NB4 (cell line): ENCODE data around the gene PCDHGA6.
"Not testable (repeated sequence)": the region's sequence is repeated elsewhere in the genome, so short reads cannot be mapped to it uniquely, and the experiment has no call there.

Experiments
- DNase-seq: peaks from one replicate; pipeline ENCODE4 v3.0.0; 2010; ENCODE audit warnings: low read depth
- H3K4me3 ChIP-seq: one replicate; pipeline ENCODE4 v1.5.1; 2011; ENCODE audit warnings: mild to moderate bottlenecking, low read depth, low read length, moderate library complexity
- CTCF ChIP-seq: IDR thresholded peaks from one replicate; pipeline ENCODE4 v1.5.1; 2012; ENCODE audit warnings: low read depth, low read length
- MAX ChIP-seq: IDR thresholded peaks from 2 replicates; pipeline ENCODE4 v1.6.1; 2011; ENCODE audit warnings: low read depth, low read length
- MYC ChIP-seq: IDR thresholded peaks from 2 replicates; pipeline ENCODE4 v1.6.1; 2011; ENCODE audit warnings: low read depth, low read length
- POLR2A ChIP-seq: IDR thresholded peaks from 2 replicates; pipeline ENCODE4 v1.6.1; 2011; ENCODE audit warnings: mild to moderate bottlenecking; ENCODE audit not compliant: insufficient read length; ENCODE audit errors: extremely low read depth

The PCDHGA6 gene

GRCh38 chr5:141383345-141383744 is 9.7 kb downstream of the PCDHGA6 start:
- no peak overlapping the region for H3K4me3 ChIP-seq
- TF ChIP-seq POLR2A (no peak), MYC (no peak)
- no peak for DNase-seq

GRCh38 chr5:141384471-141385267 is 11.0 kb downstream of the PCDHGA6 start:
- no peak for DNase-seq
- no peak for TF ChIP-seq POLR2A
- TF ChIP-seq MYC = no peak
- TF ChIP-seq CTCF = no peak
- TF ChIP-seq MAX = no peak
- H3K4me3 ChIP-seq = no peak overlapping the region

- not testable (repeated sequence) for H3K4me3 ChIP-seq, DNase-seq
Measured at GRCh38 chr5:141387557-141388311, 14.0 kb downstream of the PCDHGA6 start, which contains the start of gene PCDHGB4. TSS of gene PCDHGB4 (plus strand) at chr5:141387698. CDS start at chr5:141387885, 187 bp downstream.

GRCh38 chr5:141388661-141389060 is 15.0 kb downstream of the PCDHGA6 start:
- TF ChIP-seq POLR2A (no peak), CTCF (no peak), MAX (no peak), MYC (no peak)
- H3K4me3 ChIP-seq = no peak overlapping the region
- no peak for DNase-seq

GRCh38 chr5:141389153-141390042 is 15.7 kb downstream of the PCDHGA6 start:
- no peak for DNase-seq
- no peak for TF ChIP-seq POLR2A
- no peak for TF ChIP-seq CTCF
- TF ChIP-seq MAX = no peak
- TF ChIP-seq MYC = no peak
- H3K4me3 ChIP-seq = no peak overlapping the region

- TF ChIP-seq POLR2A (no peak), CTCF (no peak), MAX (no peak), MYC (no peak)
- H3K4me3 ChIP-seq = no peak within 1 kb of the TSS
- peak; percentile 29 for DNase-seq
Measured at GRCh38 chr5:141392429-141393198, 18.9 kb downstream of the PCDHGA6 start, which contains the start of gene PCDHGA8. TSS of gene PCDHGA8 (plus strand) at chr5:141392633. CDS start at chr5:141392814, 181 bp downstream.
